GM12865 (cell line): ENCODE results near the gene KIF12.
A peak's percentile ranks its signal among the peaks of the same experiment; 100 is the strongest.

Experiments used
- DNase-seq: peaks from one replicate; pipeline ENCODE4 v3.0.0; 2010; ENCODE audit warnings: low read depth
- H3K4me3 ChIP-seq: 2 replicates; pipeline ENCODE4 v1.5.1; 2011; ENCODE audit warnings: mild to moderate bottlenecking, low read depth, low read length, control low read depth
- CTCF ChIP-seq: IDR thresholded peaks from 2 replicates; pipeline ENCODE4 v1.5.1; 2011; ENCODE audit warnings: low read length, control low read depth, low read depth, inconsistent platforms; ENCODE audit not compliant: insufficient read depth; ENCODE audit errors: missing control alignments

The KIF12 gene

GRCh38 chr9:114112325-114112724, 13.2 kb upstream of the KIF12 start:
- no peak overlapping the region for H3K4me3 ChIP-seq
- no peak for DNase-seq
- no peak for TF ChIP-seq CTCF

GRCh38 chr9:114110180-114110579, 11.1 kb upstream of the KIF12 start:
- no peak for DNase-seq
- H3K4me3 ChIP-seq, result no peak overlapping the region
- TF ChIP-seq CTCF, result no peak

DNA sequence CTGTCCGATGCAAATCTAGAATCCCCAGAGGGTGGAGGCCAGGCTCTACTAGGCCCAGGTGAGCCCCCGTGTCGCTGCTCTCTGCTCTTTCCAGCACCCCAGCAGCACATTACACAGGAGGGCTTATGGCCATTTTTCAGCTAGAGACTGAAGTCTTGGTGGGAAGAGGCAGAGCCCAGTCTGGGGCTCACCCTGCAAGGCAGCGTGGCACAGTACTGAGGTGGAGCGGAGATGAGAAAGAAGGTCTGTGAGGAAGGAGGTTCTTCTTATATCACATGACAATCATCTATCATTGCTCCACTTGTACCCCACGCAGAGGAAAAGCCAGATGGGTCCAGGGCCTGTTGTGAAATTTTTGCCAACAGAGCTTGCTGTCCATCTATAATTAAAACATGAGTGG, 10.0 kb upstream of the KIF12 start:
- H3K4me3 ChIP-seq, result no peak overlapping the region
- no peak for DNase-seq
- no peak for TF ChIP-seq CTCF

DNA sequence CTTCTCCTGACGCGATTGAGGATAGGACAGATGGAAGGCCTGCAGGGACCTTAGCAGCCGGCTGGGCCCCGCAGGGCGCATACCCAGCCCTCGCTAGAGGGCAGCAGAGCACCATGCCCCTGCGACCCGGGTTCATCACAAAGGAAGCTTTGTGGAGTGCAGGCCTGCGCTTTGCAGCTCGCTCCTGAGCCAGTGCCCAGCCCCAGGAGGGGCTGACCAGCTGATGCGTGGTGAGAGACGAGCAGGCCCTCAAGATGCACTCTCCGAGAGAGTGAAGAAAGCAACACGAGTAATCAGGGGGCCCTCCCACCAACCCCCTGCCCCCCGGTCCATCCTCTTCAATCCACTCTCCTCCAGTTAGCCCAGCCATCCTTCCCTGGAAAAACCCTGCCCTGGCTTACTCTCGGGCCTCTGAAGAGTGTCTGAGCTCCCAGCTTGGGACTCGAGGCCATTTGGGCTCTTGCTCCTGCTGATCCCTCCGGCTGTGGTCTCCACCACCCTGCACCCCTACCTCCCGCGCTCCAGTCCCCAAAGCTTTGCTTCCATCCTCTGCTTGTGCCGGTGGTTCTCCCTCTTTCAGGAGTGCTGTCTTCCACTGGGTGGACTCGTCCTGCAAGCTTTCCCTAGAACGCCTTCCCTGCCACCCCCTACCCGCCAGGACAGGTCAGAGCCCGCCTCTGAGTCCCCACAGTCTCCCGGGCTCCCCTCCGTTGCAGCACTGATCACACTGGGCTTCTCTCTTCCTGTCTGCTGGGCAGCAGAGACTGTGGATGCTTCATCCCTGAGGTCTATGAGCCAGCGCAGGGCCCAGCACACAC, 9.1 kb upstream of the KIF12 start:
- peak; percentile 95 for TF ChIP-seq CTCF
- peak; percentile 59 for DNase-seq
- H3K4me3 ChIP-seq, result no peak overlapping the region

DNA sequence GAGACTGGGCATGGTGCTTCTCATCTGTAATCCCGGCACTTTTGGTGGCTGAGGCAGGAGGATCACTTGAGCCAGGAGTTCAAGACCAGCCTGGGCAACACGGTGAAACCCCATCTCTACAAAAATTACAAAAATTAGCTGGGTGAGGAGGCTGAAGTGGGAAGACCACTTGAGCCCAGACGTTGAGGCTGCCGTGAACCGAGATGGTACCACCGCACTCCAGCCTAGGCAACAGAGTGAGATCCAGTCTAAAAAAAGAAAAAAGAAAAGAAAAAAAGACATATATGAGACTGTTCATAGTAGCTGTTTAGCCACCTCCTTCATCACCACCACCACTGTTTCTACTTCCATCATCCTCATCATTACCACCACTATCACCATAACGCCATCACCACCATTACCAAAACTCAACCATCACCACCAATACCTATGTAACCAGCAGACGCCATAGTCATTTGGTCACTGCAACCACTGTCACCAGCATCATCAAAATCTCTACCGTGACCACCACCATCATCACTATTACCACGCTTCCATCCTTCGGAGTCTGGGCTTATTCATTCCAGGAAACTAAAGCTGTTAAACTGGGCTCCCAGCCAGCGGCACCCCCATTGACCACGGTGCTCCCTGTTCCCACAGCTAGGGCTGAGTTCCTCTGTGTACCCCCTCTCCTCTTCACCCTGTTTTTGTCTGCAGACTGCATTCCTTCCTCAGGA, 8.4 kb upstream of the KIF12 start:
- no peak for DNase-seq
- H3K4me3 ChIP-seq, result no peak overlapping the region
- no peak for TF ChIP-seq CTCF

DNA sequence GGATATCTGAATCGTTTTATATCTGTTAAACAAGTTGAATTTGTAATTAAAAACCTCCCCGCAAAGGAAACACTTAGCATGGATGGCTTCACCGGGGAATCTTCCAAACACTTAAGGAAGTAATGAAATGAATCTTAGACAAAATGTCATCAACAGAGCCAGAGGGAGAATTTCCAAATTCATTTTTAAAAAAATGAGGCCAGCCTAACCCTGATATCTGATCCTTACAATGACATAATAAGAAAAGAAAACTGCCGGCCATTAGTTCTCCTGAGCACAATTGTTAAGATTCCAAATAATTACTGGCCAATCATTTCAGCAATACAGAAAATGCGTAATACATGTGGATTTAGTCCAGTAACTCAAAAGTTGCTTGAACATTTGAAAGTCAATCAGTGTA, 6.1 kb upstream of the KIF12 start:
- no peak for TF ChIP-seq CTCF
- DNase-seq, result no peak
- no peak overlapping the region for H3K4me3 ChIP-seq
